ENCODE data around the gene NOL6. TPM values are rescaled to one million over a fixed set of nuclear protein-coding genes. Genes with fewer than 3 reads are reported as not detected.
A peak's percentile ranks its signal among the peaks of the same experiment; 100 is the strongest.

The NOL6 gene
- total and polyA plus RNA-seq, 2 of the 13 experiments (the other 11 are each of a cell fraction or from before 2014, with no cell fraction given) = 17.0 to 30.2 TPM

DNA sequence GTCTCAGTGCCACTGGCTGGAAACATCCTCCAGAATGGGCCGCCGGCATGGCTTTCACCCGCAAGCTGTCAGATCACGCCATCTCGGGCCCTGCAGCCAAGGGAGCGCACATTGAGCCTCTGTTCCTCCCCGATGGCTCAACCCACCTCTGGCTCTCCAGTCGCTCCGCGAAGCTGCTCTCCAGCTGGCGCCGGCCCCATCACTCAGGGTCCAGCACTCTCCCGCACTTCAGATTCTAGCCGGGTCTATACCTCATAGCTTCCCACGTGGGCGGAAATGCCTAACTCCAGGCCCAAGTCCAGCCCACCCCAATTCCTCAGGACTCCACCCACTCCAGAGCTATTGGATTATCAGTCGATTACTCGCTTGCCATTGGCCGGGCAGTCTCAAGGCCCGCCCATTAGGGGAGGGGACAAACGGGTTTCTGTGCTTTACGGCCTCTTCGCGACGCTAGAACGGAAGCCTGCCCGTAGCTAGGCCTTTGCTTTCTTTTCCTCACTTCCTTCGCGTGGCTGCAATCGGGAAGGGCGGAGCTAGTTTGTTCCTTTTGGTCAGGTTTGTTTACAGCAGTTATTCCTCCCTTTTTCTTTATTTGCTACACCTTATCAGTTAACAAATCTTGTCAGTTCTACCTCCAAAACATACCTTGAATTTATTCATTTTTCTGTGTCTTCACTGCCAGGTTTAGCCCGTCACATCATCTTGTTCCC lies at the start of gene NOL6 (continued):
- TF ChIP-seq, protein P1, sequence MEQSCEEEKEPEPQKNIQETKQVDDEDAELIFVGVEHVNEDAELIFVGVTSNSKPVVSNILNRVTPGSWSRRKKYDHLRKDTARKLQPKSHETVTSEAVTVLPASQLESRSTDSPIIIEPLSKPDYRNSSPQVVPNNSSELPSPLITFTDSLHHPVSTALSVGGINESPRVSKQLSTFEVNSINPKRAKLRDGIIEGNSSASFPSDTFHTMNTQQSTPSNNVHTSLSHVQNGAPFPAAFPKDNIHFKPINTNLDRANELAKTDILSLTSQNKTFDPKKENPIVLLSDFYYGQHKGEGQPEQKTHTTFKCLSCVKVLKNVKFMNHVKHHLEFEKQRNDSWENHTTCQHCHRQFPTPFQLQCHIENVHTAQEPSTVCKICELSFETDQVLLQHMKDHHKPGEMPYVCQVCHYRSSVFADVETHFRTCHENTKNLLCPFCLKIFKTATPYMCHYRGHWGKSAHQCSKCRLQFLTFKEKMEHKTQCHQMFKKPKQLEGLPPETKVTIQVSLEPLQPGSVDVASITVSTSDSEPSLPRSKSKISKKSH (CRISPR knock-in tag; IDR thresholded peaks at IDR 0.05; ENCODE audit: borderline replicate concordance) = peak; percentile 52; the same call in 1 of the 2 replicates
- TF ChIP-seq, protein P2, sequence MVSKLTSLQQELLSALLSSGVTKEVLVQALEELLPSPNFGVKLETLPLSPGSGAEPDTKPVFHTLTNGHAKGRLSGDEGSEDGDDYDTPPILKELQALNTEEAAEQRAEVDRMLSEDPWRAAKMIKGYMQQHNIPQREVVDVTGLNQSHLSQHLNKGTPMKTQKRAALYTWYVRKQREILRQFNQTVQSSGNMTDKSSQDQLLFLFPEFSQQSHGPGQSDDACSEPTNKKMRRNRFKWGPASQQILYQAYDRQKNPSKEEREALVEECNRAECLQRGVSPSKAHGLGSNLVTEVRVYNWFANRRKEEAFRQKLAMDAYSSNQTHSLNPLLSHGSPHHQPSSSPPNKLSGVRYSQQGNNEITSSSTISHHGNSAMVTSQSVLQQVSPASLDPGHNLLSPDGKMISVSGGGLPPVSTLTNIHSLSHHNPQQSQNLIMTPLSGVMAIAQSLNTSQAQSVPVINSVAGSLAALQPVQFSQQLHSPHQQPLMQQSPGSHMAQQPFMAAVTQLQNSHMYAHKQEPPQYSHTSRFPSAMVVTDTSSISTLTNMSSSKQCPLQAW (CRISPR knock-in tag; IDR thresholded peaks at IDR 0.05) = peak; percentile 75; the same call in 1 of the 2 replicates
- TF ChIP-seq RBFOX2 (IDR thresholded peaks at IDR 0.05; ENCODE audit: low read depth, low read length) (peak; percentile 68), NCOA2 (CRISPR knock-in tag; IDR thresholded peaks at IDR 0.05) (no peak), MAFG (CRISPR knock-in tag; IDR thresholded peaks at IDR 0.05) (no peak), POLR2G (IDR thresholded peaks at IDR 0.05; ENCODE audit: low read depth, low read length) (peak; percentile 88), ZNF501 (CRISPR knock-in tag; IDR thresholded peaks at IDR 0.05) (peak; percentile 49), HMG20A (CRISPR knock-in tag; IDR thresholded peaks at IDR 0.05; ENCODE audit: borderline replicate concordance) (no peak), ZNF788 (CRISPR knock-in tag; IDR thresholded peaks at IDR 0.05; ENCODE audit: borderline replicate concordance) (0 out of 2 replicates have a peak, but pooled peaks have one; percentile 51), WIZ (CRISPR knock-in tag; IDR thresholded peaks at IDR 0.05) (no peak), ZNF136 (CRISPR knock-in tag; IDR thresholded peaks at IDR 0.05; ENCODE audit: low read depth) (no peak), ZBTB38 (CRISPR knock-in tag; IDR thresholded peaks at IDR 0.05) (0 out of 2 replicates have a peak, but pooled peaks have one; percentile 50), SAP130 (CRISPR knock-in tag; IDR thresholded peaks at IDR 0.05; ENCODE audit: low read depth) (peak; percentile 100), ESRRA (CRISPR knock-in tag; IDR thresholded peaks at IDR 0.05; ENCODE audit: low read depth) (no peak), CBX2 (IDR thresholded peaks at IDR 0.05; ENCODE audit: low read depth, low read length) (no peak), CBX2 (CRISPR knock-in tag; IDR thresholded peaks at IDR 0.05; ENCODE audit: low read depth) (no peak), MIXL1 (CRISPR knock-in tag; IDR thresholded peaks at IDR 0.05) (peak; percentile 57; the same call in 1 of the 2 replicates), POLR2A (IDR thresholded peaks at IDR 0.05; ENCODE audit: insufficient read depth in 1 of 2, low read depth in 2 of 2, low read length in 2 of 2) (peak; percentile 74 to 85), ZNF746 (CRISPR knock-in tag; IDR thresholded peaks at IDR 0.05) (0 out of 2 replicates have a peak, but pooled peaks have one; percentile 47)
- TF ChIP-seq, protein P3, sequence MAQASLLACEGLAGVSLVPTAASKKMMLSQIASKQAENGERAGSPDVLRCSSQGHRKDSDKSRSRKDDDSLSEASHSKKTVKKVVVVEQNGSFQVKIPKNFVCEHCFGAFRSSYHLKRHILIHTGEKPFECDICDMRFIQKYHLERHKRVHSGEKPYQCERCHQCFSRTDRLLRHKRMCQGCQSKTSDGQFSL (CRISPR knock-in tag; IDR thresholded peaks at IDR 0.05) = no peak
- TF ChIP-seq, protein P4, sequence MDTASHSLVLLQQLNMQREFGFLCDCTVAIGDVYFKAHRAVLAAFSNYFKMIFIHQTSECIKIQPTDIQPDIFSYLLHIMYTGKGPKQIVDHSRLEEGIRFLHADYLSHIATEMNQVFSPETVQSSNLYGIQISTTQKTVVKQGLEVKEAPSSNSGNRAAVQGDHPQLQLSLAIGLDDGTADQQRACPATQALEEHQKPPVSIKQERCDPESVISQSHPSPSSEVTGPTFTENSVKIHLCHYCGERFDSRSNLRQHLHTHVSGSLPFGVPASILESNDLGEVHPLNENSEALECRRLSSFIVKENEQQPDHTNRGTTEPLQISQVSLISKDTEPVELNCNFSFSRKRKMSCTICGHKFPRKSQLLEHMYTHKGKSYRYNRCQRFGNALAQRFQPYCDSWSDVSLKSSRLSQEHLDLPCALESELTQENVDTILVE (CRISPR knock-in tag; IDR thresholded peaks at IDR 0.05) = peak; percentile 23
- TF ChIP-seq, protein P5, sequence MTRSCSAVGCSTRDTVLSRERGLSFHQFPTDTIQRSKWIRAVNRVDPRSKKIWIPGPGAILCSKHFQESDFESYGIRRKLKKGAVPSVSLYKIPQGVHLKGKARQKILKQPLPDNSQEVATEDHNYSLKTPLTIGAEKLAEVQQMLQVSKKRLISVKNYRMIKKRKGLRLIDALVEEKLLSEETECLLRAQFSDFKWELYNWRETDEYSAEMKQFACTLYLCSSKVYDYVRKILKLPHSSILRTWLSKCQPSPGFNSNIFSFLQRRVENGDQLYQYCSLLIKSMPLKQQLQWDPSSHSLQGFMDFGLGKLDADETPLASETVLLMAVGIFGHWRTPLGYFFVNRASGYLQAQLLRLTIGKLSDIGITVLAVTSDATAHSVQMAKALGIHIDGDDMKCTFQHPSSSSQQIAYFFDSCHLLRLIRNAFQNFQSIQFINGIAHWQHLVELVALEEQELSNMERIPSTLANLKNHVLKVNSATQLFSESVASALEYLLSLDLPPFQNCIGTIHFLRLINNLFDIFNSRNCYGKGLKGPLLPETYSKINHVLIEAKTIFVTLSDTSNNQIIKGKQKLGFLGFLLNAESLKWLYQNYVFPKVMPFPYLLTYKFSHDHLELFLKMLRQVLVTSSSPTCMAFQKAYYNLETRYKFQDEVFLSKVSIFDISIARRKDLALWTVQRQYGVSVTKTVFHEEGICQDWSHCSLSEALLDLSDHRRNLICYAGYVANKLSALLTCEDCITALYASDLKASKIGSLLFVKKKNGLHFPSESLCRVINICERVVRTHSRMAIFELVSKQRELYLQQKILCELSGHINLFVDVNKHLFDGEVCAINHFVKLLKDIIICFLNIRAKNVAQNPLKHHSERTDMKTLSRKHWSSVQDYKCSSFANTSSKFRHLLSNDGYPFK (CRISPR knock-in tag; IDR thresholded peaks at IDR 0.05; ENCODE audit: borderline replicate concordance) = peak; percentile 72; the same call in 1 of the 2 replicates
- TF ChIP-seq, protein P6, sequence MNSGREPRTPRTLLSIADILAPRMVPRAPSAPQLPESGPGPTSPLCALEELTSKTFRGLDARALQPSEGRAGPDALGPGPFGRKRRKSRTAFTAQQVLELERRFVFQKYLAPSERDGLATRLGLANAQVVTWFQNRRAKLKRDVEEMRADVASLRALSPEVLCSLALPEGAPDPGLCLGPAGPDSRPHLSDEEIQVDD (CRISPR knock-in tag; IDR thresholded peaks at IDR 0.05; ENCODE audit: borderline replicate concordance) = 0 out of 2 replicates have a peak, but pooled peaks have one; percentile 62

Data from HepG2 (cell line).